HG02852 (cell line): ENCODE data around the gene DNAJC5G.
"Not testable (repeated sequence)": the region's sequence is repeated elsewhere in the genome, so short reads cannot be mapped to it uniquely, and the experiment has no call there.

ENCODE experiments used
- ATAC-seq: cut with Tn5 transposase; IDR thresholded peaks from one replicate; pipeline ENCODE4 v1.9.1; 2021; ENCODE audit warnings: mild to moderate bottlenecking, moderate library complexity; ENCODE audit not compliant: unreplicated experiment

Gene DNAJC5G

DNA sequence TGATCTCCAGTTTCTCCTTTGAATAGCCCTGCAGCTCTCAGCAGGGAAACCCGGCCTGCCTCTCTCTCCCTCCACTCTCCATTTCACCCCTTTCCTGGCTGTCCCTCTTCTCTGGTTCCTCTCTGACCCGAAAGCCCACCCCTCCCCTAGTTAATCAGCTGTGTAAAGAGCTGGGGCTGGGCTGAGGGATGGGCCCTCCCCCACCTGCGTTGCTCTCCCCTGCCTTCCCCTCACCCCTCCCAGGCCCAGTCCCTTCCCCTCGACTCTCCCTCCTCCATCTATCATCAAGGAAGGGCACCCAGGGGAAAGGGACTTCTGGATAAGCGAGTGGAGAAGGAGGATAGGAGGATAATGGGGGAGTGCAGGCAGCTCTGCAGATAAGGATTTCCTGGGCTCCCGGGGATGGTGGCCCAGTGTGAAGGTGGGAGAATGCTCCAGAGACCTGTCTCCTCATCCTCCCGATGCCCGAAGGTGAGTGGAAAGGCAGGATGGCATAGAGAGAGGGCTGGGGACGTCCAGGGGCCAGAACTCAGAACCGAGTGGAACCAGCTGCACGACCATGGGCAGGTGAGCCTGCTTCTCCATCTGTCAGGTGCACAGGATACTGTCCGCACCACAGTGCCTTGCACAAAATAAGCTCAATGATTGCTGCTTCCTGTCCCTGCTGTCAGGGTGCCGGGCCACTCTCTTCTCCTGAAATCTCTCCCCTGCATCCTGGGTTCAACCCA lies 24.4 kb upstream of the DNAJC5G start:
- ATAC-seq, result no peak

DNA sequence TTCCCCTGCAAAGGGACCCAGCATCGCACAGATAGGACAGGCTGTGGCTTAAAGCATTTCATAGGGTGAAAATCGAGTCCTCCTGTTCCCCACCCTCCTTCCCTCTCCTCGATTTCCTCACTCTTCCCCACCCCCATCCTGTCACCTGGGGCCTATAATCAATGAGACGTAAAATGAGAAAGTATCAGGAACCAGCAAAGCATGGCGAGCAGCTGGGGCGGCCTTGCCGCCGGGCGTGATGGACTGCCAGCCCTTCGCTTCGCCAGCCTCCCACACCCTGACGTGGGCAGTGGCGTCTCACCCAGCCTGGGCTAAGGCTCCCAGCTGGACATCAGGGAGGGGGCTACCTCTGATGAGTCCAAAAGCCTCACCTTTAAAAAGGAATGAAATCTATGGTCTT lies 23.5 kb upstream of the DNAJC5G start:
- ATAC-seq, result no peak

DNA sequence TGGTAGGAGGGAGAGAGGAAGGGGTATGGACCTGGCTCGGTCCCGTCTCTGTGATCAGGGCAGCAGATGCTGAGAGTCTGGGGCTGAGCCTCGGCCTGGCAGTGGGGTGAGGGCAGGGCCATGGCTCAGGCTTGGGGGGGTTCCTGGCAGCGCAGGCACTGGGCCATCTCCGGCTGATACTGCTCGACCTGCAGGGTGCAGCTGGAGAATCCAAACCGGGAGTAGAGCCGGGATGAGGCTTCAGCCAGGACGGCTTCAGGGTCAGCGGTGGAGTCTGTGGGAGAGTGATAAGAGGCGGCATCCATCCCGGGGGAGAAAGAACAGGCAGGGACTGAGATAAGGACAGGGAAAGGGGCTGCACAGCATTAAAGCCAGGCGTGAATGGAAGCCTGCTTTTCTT lies 20.0 kb upstream of the DNAJC5G start:
- no peak for ATAC-seq

DNA sequence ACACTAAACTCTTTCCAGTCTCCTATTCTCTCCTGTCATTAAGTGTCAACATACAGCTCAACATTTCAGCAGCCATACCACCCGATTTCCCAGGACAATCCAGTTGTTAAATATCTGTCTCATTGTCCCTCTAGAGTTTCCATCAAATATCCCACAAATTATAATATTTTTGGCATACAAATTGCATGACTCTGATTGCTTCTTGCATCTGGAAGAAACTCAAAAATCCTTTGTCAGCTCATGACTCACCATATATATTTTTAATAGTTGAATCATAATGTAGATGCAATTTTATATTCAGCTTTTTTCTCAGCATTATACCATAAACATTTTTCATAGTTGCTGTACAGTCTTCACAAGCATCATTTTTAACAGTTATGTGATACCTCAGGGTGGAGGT lies 19.6 kb upstream of the DNAJC5G start:
- ATAC-seq, result no peak

DNA sequence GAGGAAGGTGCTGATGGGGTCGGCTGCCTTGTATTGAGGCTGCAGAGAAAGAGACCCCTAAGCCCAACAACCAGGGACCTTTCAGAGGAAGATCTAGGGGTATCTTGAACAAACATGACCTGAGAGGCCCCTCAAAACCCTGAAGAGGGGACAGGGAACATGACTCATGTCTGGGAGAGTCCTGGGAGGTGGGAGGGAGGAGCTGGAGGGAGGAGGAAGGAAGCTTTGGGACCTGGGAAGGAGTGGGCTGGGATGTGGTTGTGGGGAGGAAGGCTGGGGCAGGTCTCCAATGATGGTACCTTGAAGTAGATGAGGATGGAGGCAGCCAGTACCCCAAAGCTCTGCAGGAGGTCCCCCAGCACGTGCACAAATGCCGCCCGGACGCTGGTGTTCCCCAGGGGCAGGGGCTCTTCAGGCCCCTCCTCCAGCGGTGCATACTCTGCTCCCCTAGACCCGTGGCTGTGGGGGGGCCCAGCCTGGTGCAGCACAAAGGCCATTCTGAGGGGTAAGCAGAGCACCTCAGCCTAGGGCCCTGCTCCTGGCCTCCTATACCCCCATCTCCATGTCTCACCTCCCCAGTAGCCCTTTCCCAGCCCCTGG lies 18.3 kb upstream of the DNAJC5G start:
- no peak for ATAC-seq

DNA sequence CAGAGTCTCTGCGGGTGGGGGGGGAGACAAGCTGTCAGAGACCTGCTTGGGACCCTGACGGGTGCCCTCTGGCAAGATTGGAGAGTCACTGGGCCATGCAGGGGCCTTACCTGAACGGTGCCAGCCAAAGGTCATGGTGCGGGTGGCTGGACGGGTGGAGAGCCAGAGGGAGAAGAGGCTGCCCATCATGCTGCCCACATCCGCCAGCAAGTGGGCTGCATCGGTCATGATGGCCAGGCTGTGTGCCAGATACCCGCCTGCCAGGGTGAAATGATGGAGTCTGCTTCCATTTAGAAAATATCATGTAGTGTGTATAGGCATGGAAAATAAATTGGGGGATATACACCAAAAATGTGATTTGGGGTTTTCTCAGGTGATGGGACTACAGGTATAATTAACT lies 17.2 kb upstream of the DNAJC5G start:
- ATAC-seq, result no peak

DNA sequence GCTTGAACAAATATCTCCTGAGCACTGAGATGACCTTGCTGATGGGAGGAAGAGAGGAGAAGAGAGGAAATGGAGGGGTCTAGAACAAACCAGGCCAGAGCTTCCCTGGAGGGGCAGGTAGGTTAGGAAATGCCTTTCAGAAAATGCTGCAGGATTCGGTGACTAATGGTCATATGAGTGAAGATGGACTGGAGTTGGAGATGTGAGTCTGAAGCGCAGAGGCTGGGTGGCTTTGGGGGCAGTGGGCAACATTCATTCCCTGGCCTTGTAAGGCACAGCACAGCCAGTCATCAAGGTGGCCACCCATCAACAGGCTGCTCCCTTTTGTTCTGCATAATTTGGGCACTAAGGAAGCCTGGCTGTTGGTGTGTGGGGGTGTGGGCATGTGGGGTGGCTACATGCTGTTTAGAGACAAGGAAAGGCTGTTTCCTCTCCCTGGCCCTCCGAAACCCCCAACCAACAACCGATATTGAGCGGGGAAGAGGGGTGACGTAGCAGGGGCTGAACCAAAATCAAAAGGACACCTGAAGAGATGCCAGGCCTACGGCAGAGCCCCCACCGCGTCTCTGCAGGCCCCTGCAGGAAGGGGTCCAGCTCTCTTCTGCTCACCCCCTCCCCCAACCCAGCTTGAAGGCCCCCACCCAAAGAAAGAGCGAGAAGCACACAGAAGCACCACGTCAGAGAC lies 13.8 kb upstream of the DNAJC5G start:
- ATAC-seq, result no peak

DNA sequence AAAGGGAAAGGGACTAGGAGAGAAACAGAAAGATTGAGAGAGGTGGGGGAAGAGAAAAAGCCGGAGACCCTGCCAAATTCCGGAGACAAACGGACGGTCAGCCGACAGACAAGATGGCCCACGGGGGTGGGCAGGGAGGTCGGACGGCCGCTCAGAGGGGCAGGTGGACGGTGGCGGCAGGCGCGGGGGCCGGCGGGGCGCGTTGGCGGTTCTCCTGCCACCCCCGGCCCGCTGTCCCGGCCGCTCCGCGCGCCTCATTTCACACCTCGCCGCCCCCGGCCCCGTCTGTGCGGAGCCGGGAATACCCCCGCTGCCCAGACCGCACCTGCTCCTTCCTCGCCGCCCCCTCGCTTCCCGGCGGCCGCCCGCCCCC lies 13.3 kb upstream of the DNAJC5G start:
- no peak for ATAC-seq

DNA sequence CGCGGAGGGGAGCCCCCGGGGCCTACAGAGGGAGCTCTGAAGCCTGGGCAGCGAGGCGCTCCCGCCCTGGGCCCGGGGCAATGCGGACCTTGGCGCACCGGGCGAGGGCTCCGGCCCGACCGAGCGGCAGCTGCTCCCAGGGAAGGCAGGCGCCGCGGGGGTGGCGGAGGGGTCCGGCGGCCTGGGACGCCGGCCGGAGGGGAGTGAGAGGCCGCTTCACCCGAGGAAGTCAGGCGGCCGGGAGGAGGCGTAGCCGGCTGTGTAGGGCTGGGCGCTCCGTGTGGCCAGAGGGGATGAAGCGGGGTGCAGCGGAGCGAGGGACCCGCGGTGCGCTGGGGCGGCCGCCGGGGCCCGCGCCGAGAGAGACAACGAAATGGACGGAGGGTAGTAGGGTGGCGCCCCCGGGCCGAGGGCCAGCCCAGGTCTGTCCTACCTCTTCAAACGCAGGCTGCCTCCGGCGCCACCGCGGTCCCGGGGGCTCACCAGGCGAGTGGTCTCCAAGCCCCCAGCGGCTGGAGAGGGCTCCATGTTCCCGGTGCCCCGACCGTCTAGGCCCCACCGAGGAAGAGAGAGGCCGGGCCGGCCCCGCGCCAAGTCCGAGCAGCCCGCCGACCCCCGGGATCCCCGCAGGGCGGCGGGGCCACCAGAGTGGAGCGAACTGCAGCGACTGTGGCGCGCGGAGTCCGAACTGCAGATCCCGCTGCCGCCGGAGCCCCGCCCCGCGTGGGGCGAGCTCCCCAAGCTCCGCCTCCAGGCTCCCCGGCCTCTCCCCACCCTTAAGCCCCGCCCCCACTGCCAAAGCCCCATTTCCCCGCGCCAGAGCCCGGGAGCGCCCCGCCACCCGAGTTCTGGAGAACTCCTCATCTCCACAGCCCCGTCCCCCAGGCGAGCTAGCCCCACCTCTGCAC lies 12.6 kb upstream of the DNAJC5G start, which contains the start of gene SLC30A3:
SLC30A3 (minus strand) TSS at position 669 of the 908 bp plus-strand sequence; CDS start at position 528, 141 bp downstream.
- ATAC-seq, result no peak

DNA sequence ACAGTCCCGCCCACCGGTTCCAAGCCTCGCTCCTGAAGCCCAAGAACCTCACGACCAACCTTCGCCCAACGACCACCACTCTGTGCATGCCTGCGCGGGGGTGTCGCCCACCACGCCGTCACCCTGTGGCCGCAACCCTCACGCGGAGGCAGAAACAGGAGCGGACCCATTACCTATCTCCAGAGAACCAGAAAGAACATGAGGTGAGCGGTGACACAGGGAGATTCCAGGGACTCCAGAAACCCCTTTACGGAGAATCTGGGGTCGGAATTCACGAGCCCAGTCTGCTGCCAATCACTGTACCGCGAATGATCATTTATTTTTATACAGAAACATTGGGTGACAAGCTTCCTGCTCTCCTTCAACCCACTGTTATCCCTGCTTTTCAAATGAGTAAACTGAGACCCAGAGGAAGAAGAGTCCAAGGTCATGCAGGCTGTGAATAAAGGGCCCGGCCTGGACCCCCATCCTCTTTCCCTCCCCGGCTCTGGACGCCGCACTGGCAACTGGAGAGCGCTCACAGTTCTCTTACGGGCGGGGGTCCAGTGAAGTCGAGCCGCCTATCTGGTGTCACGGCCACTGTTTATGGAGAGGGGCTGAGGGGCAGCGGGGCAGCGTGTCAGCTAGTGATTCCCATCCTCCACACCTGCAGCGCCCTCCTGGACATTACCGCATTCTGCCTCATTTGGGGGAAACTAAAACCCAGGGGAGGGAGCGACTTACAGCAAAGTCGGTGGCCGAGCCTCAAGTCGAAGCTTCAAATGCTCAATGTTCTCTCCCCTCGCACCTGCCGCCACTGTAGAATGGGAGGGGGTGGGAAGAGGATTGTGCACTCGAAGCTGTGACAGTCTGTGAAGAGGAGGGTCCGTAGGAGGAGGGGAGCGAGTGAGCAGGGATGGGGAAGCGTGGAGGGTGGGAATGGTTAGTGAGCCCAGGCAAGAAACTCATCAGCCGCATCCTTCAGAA lies 11.7 kb upstream of the DNAJC5G start:
- no peak for ATAC-seq

DNA sequence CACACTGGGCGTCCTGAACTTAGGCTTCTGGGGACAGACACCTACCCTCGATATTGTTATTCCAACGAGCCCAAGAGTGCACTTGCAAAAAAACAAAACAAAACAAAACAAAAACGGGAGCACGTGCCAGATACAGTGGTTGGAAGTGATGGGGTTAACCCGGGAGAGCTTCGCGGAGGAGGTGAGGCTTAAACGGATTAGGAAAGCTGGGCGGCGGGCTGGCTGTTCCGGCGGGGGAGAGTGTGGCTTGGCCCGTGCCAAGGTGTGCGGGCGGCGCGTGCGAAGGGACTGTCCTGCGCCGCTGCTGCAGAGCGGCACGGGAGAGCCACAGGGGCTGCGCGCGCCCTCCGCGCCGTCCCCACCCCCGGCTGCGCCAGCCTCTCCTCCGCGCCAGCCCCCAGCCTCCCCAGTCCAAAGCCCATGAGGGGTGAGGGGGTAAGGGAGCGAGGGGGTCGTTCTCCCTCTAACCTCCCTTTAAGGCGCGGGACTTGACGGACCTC lies 10.9 kb upstream of the DNAJC5G start:
- ATAC-seq, result no peak

DNA sequence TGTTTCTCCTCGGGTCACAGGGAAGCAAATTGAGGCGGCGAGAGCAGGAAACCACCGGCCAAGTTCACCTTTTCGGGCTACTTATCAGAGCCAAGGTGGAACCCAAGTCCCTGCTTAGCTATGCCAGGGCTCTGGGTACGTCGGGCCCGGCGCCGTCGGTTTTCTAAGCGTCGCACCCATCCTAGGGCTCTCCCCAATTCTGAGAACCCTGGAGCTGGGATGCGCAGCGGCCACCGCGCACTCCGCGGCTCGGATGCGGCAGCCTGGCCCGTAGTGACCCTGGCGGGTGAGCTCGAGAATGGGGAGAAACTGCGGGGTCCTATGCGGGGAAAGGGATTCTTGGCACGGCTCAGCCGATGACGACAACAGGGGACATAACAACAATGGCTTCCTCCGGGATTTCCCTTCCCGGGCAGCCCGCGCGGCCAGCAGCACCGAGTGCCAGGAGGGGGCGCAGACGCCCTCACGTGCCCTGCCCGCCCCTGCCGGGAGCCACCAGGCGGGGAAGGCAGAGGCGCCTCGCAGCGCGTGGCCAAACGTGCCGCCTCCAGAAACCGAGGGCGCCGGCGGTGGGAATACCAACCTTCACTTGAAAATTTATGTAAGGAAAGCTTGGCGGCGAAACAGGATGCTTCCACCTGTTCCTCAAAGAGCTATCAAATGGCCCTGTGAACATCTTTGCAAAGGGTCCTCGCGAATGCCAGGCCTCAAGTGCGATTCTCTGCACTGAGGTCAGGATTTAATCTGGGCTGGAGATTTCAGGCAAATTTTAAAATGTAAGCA lies 10.3 kb upstream of the DNAJC5G start:
- no peak for ATAC-seq

DNA sequence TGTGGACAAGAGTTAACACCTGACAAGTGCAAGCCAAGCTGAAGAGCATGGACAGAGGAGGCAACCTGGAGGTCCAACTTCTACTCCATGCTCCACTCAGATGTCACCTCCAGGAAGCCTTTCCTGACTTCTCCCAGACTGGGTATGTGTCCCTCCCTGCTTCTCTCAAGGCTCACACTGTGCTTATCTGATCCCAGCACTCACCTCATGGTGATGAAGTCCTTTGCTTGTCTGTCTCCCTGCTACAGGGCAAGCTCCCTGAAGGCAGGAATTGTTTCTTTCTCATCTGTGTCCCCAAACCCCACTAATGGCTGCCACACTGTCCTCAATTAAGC lies 9.7 kb upstream of the DNAJC5G start:
- no peak for ATAC-seq

DNA sequence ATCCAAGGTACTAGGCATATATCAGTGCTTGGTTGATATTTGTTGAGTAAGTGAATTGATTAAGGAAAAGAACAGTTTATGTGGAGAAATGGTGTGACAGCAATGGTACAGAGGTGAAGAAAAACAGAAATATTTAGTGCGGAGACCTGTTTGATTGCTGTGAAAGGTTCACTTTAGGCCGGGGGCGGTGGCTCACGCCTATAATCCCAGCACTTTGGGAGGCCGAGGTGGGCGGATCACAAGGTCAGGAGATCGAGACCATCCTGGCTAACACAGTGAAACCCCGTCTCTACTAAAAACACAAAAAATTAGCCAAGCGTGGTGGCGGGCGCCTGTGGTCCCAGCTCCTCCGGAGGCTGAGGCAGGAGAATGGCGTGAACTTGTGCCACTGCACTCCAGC lies 6.9 kb upstream of the DNAJC5G start:
- ATAC-seq, result not testable (repeated sequence)

DNA sequence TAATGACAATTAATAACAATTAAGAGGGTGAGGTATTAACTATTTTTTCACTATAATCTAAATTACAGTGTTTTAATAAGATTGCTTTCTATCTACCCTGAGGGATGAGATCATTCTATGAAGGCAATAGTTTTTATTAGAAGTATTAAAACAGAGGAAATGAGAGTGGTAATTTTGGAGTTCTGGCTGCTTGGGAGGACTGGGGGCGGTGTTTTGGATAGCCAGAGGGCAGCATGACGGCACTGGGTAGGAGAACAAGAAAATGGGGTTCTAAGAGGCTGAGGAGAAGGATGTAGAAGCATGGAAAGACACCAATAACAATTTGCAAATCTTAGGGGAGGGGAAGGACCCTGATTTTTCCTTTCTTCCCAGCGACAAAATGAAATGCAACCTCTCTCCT lies 5.1 kb upstream of the DNAJC5G start:
- no peak for ATAC-seq

DNA sequence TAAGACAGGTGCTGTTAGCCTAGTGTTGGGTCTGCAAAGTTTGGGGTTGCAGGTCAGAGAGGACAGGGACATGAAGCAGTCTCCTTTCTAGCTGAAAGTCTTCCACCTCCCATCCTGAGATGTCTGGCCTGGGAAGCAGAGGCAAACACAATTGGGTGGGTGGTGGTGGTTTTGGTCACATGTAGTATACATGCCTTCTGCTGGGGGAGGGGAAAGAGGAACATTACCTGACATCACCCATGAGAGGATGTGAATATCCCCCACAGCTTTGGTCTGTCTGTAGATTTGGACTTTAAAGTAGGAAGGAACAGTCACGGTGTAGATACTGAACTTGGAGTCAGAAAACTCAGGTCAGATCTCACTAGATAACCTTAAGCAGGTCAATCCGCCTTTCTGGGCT lies 4.6 kb upstream of the DNAJC5G start:
- ATAC-seq, result no peak

DNA sequence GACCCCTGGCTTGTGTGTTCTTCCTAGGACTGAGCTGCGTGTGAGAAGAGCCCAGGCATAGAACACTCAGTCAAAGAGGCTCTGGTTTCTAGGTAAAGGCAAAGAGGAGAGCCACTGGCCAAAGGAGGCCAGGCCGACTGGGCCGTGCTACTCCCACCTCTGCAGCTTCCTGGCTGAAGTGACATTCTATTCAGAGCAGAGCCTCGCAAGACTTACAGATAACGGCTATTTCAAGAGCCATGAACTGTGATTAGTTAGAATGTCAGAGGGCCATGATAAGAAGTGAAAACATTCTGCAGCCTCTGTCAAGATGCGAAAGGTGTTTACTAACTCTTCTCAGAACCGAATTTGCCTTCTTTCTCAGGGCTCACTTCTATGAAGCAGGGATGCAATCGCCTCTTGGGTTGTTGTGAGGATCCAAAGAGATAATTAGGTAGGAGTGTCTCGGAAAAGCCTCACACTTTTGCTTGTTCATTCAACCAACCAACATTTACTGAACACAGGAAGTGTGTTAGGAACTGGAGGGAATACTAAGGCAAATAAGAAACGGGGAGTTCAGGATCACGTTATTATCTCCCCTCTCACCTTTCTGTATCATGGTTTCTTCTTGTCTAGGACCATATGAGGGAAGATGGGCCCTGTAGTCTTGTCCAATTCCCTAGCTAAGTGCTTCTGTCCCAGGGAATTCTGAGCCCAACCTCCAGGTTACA lies 3.4 kb upstream of the DNAJC5G start:
- no peak for ATAC-seq
